B cell (primary cell): ENCODE data around the gene GNAI3.

Experiments used
- EZH2 ChIP-seq: IDR thresholded peaks from 2 replicates; pipeline ENCODE4 v1.6.1; 2012; ENCODE audit warnings: borderline replicate concordance, low read depth, mild to moderate bottlenecking, moderate library complexity, low read length; ENCODE audit not compliant: insufficient read depth, poor library complexity, severe bottlenecking
- TF ChIP-seq, protein P1 (sequence below): fragments of 200-600 bp; IDR thresholded peaks from one replicate; pipeline ENCODE4 v1.8.0; 2022; ENCODE audit warnings: antibody characterized with exemption, mild to moderate bottlenecking

GRCh38 chr1:109516872-109517271, 31.5 kb upstream of the GNAI3 start:
- TF ChIP-seq, protein P1, sequence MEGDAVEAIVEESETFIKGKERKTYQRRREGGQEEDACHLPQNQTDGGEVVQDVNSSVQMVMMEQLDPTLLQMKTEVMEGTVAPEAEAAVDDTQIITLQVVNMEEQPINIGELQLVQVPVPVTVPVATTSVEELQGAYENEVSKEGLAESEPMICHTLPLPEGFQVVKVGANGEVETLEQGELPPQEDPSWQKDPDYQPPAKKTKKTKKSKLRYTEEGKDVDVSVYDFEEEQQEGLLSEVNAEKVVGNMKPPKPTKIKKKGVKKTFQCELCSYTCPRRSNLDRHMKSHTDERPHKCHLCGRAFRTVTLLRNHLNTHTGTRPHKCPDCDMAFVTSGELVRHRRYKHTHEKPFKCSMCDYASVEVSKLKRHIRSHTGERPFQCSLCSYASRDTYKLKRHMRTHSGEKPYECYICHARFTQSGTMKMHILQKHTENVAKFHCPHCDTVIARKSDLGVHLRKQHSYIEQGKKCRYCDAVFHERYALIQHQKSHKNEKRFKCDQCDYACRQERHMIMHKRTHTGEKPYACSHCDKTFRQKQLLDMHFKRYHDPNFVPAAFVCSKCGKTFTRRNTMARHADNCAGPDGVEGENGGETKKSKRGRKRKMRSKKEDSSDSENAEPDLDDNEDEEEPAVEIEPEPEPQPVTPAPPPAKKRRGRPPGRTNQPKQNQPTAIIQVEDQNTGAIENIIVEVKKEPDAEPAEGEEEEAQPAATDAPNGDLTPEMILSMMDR, result no peak
- TF ChIP-seq EZH2, result no peak
